ENCODE measurements around the gene SHISAL2A. TPM values are rescaled to one million over a fixed set of nuclear protein-coding genes. Genes with fewer than 3 reads are reported as not detected.
A peak's percentile ranks its signal among the peaks of the same experiment; 100 is the strongest.
"Not testable (repeated sequence)": the region's sequence is repeated elsewhere in the genome, so short reads cannot be mapped to it uniquely, and the experiment has no call there.

The SHISAL2A gene
- total and polyA plus RNA-seq, 2 donors (not counting 3 experiments of a cell fraction or from before 2014, with no cell fraction given) = not detected

GRCh38 chr1:52686261-52686751 is 53.3 kb downstream of the SHISAL2A start:
- H3K27ac ChIP-seq (ENCODE audit: insufficient read depth, low read depth, low read length); BruUV-seq (replicated peaks); H3K79me2 ChIP-seq (ENCODE audit: control insufficient read depth, insufficient read depth, low read length); H4K20me1 ChIP-seq (replicated peaks; ENCODE audit: control insufficient read depth, extremely low read depth, insufficient read depth, low read length); dilution Hi-C loops (cut with MboI; ENCODE audit: extremely low pct_ligation_motif_present, low sequenced_read_pairs); H2AFZ ChIP-seq (ENCODE audit: low read depth, low read length); H3K9me3 ChIP-seq (replicated peaks; ENCODE audit: control insufficient read depth, insufficient read depth, low read length); H3K27me3 ChIP-seq (ENCODE audit: control insufficient read depth in 2 of 2, insufficient read depth in 2 of 2, low read length in 2 of 2); H3K4me1 ChIP-seq (ENCODE audit: control insufficient read depth, extremely low read depth, insufficient read depth, low read length); H3K9ac ChIP-seq (replicated peaks; ENCODE audit: extremely low read depth, insufficient read depth, low read length); H3K4me3 ChIP-seq (replicated peaks in 1 of 3; ENCODE audit: insufficient read depth in 1 of 3, low read depth in 1 of 3, low read length in 3 of 3); H3K9me1 ChIP-seq (replicated peaks; ENCODE audit: control insufficient read depth, extremely low read depth, insufficient read depth, low read length); H3K4me2 ChIP-seq (ENCODE audit: insufficient read depth, low read length): not testable (repeated sequence)
- FAIRE-seq (peak; percentile 71), DNase-seq (ENCODE audit: low read depth, low spot score) (peak; percentile 71)
- ChIA-PET POLR2A (interaction anchor here (1.0 kb wide), 1 partner anchor 133 kb away, joined by 3 read pairs; no protein-coding TSS in a partner anchor), CTCF (interaction anchor here (0.5 to 2.0 kb wide), 37 partner anchors 8 to 682 kb away, joined by 3 to 27 read pairs (median 4); partner anchors contain the start of genes CC2D1B, ORC1, PRPF38A and SHISAL2A)
- peaks cover 9 to 13% of the 10 kb centered on the region in 2 experiments for H3K36me3 ChIP-seq (ENCODE audit: control insufficient read depth in 2 of 2, extremely low read depth in 1 of 2, insufficient read depth in 2 of 2, low read length in 2 of 2)
- TF ChIP-seq CTCF (IDR thresholded peaks at IDR 0.05; ENCODE audit: extremely low read depth in 1 of 2, insufficient read depth in 1 of 2, low read depth in 1 of 2, low read length in 2 of 2) = peak; percentile 65 to 69
- intact Hi-C loops (cut with micrococcal nuclease) = loop anchor here (1.0 to 5.0 kb wide), 6 partner anchors 134 to 559 kb away; partner anchors contain the start of genes ORC1, PRPF38A and ZFYVE9

GRCh38 chr1:52686830-52687229 is 53.9 kb downstream of the SHISAL2A start:
- Histone ChIP-seq H3K9me3 (replicated peaks; ENCODE audit: control insufficient read depth, insufficient read depth, low read length) (no peaks in the 10 kb centered on the region), H3K4me2 (ENCODE audit: insufficient read depth, low read length) (no peak overlapping the region), H3K9me1 (replicated peaks; ENCODE audit: control insufficient read depth, extremely low read depth, insufficient read depth, low read length) (no peaks in the 10 kb centered on the region), H4K20me1 (replicated peaks; ENCODE audit: control insufficient read depth, extremely low read depth, insufficient read depth, low read length) (no peaks in the 10 kb centered on the region), H3K9ac (replicated peaks; ENCODE audit: extremely low read depth, insufficient read depth, low read length) (no peak overlapping the region), H3K36me3 (ENCODE audit: control insufficient read depth in 2 of 2, extremely low read depth in 1 of 2, insufficient read depth in 2 of 2, low read length in 2 of 2) (peaks cover 12 to 14% of the 10 kb centered on the region in 2 experiments), H3K79me2 (ENCODE audit: control insufficient read depth, insufficient read depth, low read length) (no peaks in the 10 kb centered on the region), H3K27ac (ENCODE audit: insufficient read depth, low read depth, low read length) (no peak overlapping the region), H3K4me3 (replicated peaks in 1 of 3; ENCODE audit: insufficient read depth in 1 of 3, low read depth in 1 of 3, low read length in 3 of 3) (no peak overlapping the region), H2AFZ (ENCODE audit: low read depth, low read length) (no peak overlapping the region), H3K4me1 (ENCODE audit: control insufficient read depth, extremely low read depth, insufficient read depth, low read length) (no peaks in the 10 kb centered on the region), H3K27me3 (ENCODE audit: control insufficient read depth in 2 of 2, insufficient read depth in 2 of 2, low read length in 2 of 2) (no peaks in the 10 kb centered on the region)
- intact Hi-C loops (cut with micrococcal nuclease) (loop anchor here (1.0 to 5.0 kb wide), 6 partner anchors 135 to 560 kb away; partner anchors contain the start of genes ORC1, PRPF38A and ZFYVE9), dilution Hi-C loops (cut with MboI; ENCODE audit: extremely low pct_ligation_motif_present, low sequenced_read_pairs) (no loop called here)
- POLR2A ChIA-PET = interaction anchor here (1.0 kb wide), 1 partner anchor 133 kb away, joined by 3 read pairs; no protein-coding TSS in a partner anchor
- no peak for DNase-seq (ENCODE audit: low read depth, low spot score)
- TF ChIP-seq POLR2A (IDR thresholded peaks at IDR 0.05; ENCODE audit: low read depth, low read length) = no peak
- no peak for TF ChIP-seq GATA2 (IDR thresholded peaks at IDR 0.05; ENCODE audit: insufficient read depth, insufficient read length, low read depth, low read length)
- no peak for TF ChIP-seq MYC (IDR thresholded peaks at IDR 0.05; ENCODE audit: low read depth, low read length)
- no peak for TF ChIP-seq CTCF (IDR thresholded peaks at IDR 0.05; ENCODE audit: extremely low read depth in 1 of 2, insufficient read depth in 1 of 2, low read depth in 1 of 2, low read length in 2 of 2)
- no peak for TF ChIP-seq MAX (IDR thresholded peaks at IDR 0.05; ENCODE audit: insufficient read depth, insufficient read length)
- no peak for TF ChIP-seq FOS (IDR thresholded peaks at IDR 0.05; ENCODE audit: borderline replicate concordance, insufficient read depth, low read length)
- TF ChIP-seq EZH2 (IDR thresholded peaks at IDR 0.05; ENCODE audit: borderline replicate concordance, low read depth, low read length, severe bottlenecking) = no peak
- no peak for TF ChIP-seq POLR2AphosphoS5 (IDR thresholded peaks at IDR 0.05; ENCODE audit: insufficient read depth, low read depth, low read length)
- TF ChIP-seq JUN (IDR thresholded peaks at IDR 0.05; ENCODE audit: borderline replicate concordance, insufficient read depth, insufficient read length, low read depth) = no peak
- CTCF ChIA-PET = interaction anchor here (0.5 to 2.0 kb wide), 39 partner anchors 8 to 682 kb away, joined by 3 to 27 read pairs (median 4); partner anchors contain the start of genes CC2D1B, ORC1, PRPF38A and SHISAL2A
- FAIRE-seq = no peak
- no TSS peak for BruUV-seq (replicated peaks)

Measured in endothelial cell of umbilical vein (primary cell).